DOHH2 (cell line): ENCODE measurements around the gene MPHOSPH9.

Source experiments
- EZH2phosphoT487 ChIP-seq: fragments of 200-600 bp; sonication (generic); IDR thresholded peaks from 2 replicates; pipeline ENCODE4 v1.6.1; 2017; ENCODE audit warnings: borderline replicate concordance, mild to moderate bottlenecking, antibody characterized with exemption, low read length, moderate library complexity, mixed read lengths
- TF ChIP-seq, protein P1 (sequence below): fragments of 200-600 bp; sonication (generic); IDR thresholded peaks from one replicate; pipeline ENCODE4 v1.5.1; 2014; ENCODE audit warnings: antibody characterized with exemption, mild to moderate bottlenecking, low read depth, low read length; ENCODE audit not compliant: poor library complexity, severe bottlenecking

- TF ChIP-seq, protein P1, sequence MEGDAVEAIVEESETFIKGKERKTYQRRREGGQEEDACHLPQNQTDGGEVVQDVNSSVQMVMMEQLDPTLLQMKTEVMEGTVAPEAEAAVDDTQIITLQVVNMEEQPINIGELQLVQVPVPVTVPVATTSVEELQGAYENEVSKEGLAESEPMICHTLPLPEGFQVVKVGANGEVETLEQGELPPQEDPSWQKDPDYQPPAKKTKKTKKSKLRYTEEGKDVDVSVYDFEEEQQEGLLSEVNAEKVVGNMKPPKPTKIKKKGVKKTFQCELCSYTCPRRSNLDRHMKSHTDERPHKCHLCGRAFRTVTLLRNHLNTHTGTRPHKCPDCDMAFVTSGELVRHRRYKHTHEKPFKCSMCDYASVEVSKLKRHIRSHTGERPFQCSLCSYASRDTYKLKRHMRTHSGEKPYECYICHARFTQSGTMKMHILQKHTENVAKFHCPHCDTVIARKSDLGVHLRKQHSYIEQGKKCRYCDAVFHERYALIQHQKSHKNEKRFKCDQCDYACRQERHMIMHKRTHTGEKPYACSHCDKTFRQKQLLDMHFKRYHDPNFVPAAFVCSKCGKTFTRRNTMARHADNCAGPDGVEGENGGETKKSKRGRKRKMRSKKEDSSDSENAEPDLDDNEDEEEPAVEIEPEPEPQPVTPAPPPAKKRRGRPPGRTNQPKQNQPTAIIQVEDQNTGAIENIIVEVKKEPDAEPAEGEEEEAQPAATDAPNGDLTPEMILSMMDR = no peak
- no peak for TF ChIP-seq EZH2phosphoT487
These were observed 103.3 kb downstream of the MPHOSPH9 start for GRCh38 chr12:123129621-123130020.
